Activated CD8-positive, alpha-beta T cell treated with anti-CD3 and anti-CD28 coated beads for 36 hours (primary cell): ENCODE measurements around the gene ATAD3B. TPM values are rescaled to one million over a fixed set of nuclear protein-coding genes. Genes with fewer than 3 reads are reported as not detected.
A peak's percentile ranks its signal among the peaks of the same experiment; 100 is the strongest.

Experiments
- ATAC-seq: fragments of 200-7000 bp; cut with Tn5 transposase; one replicate; pipeline ENCODE4 v1.10.0; 2021; ENCODE audit warnings: mild to moderate bottlenecking, moderate library complexity
- CTCF ChIA-PET: fragments of 350-600 bp; sonication (Branson Sonifier 250); formaldehyde crosslinking; loops from one replicate; lab custom pipeline; 2021; ENCODE audit warnings: antibody characterized with exemption; lab: Charles Lee
- POLR2A ChIA-PET: fragments of 350-600 bp; sonication (Branson Sonifier 250); formaldehyde crosslinking; loops from one replicate; lab custom pipeline; 2021; ENCODE audit warnings: antibody characterized with exemption; lab: Charles Lee
- DNase-seq: peaks from one replicate; pipeline ENCODE4 v3.0.0-alpha.2; 2020
- H3K27ac Mint-ChIP-seq: one replicate; pipeline ENCODE4 v1.8.0; 2021; ENCODE audit warnings: mild to moderate bottlenecking, mixed read lengths
- H3K27me3 Mint-ChIP-seq: one replicate; pipeline ENCODE4 v1.8.0; 2021; ENCODE audit warnings: mixed read lengths
- H3K36me3 Mint-ChIP-seq: one replicate; pipeline ENCODE4 v1.8.0; 2021; ENCODE audit warnings: low read depth, mixed read lengths
- H3K4me1 Mint-ChIP-seq: one replicate; pipeline ENCODE4 v1.8.0; 2021; ENCODE audit warnings: low read depth, mixed read lengths
- H3K4me3 Mint-ChIP-seq: one replicate; pipeline ENCODE4 v1.8.0; 2021; ENCODE audit warnings: mild to moderate bottlenecking, moderate library complexity, mixed read lengths
- H3K9me3 Mint-ChIP-seq: one replicate; pipeline ENCODE4 v1.8.0; 2021; ENCODE audit warnings: mixed read lengths
- intact Hi-C: fragments of 100-400 bp; cut with micrococcal nuclease; formaldehyde crosslinking; loops from one replicate; pipeline ENCODE4 v1.10.0; 2022
- total RNA-seq, 2 experiments: library from RNA; stranded (reverse); gene quantifications; one replicate each; pipeline ENCODE4 v1.2.3, GENCODE V29; 2021
- TF ChIP-seq, protein P1 (sequence below): fragments of 200-600 bp; IDR thresholded peaks from one replicate; pipeline ENCODE4 v1.8.0; 2022; ENCODE audit warnings: antibody characterized with exemption, mild to moderate bottlenecking

Gene ATAD3B
- total RNA-seq, 2 experiments from 2014 or later = 42.5 to 48.1 TPM

DNA sequence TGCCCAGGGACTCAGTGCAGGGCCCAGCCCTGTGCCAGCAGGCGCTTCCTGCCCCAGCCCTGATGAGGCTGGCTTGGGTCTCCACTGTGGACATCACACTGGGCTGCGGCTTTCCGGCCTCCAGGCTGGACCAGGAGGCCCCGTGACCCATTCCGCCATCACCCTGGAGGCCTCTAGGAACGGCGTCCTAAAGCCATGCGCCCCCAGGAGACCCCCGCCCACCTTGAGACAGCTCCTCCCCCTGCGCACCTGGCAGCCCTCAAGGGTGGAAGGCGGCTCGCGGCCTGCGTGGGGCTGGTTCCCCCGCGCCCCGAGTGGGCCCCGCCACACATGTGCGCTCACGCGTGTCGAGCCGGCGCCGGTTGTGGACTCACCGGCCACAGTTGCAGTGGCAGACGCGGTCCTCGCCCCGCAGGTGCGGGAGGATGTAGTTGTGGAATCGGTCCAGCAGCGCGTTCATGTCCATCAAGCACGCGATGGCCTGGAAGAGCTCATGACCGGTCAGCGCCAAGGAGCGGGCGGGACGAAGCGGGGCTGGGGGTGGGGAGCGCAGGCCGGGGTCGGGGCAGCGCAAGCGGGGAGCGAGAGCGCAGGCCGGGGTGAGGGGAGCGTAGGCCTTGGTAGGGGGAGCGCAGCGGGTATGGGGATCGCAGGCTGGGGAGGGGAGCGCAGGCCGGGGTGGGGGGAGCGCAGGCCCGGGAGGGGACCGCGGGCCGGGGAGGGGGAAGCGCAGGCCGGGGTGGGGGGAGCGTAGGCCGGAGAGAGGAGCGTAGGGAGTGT is 67.9 kb downstream of the ATAD3B start:
- no peaks in the 10 kb centered on the region for H3K9me3 Mint-ChIP-seq
- TF ChIP-seq, protein P1, sequence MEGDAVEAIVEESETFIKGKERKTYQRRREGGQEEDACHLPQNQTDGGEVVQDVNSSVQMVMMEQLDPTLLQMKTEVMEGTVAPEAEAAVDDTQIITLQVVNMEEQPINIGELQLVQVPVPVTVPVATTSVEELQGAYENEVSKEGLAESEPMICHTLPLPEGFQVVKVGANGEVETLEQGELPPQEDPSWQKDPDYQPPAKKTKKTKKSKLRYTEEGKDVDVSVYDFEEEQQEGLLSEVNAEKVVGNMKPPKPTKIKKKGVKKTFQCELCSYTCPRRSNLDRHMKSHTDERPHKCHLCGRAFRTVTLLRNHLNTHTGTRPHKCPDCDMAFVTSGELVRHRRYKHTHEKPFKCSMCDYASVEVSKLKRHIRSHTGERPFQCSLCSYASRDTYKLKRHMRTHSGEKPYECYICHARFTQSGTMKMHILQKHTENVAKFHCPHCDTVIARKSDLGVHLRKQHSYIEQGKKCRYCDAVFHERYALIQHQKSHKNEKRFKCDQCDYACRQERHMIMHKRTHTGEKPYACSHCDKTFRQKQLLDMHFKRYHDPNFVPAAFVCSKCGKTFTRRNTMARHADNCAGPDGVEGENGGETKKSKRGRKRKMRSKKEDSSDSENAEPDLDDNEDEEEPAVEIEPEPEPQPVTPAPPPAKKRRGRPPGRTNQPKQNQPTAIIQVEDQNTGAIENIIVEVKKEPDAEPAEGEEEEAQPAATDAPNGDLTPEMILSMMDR = no peak
- H3K4me3 Mint-ChIP-seq = peak overlapping the region; percentile 63
- DNase-seq (no peak), ATAC-seq (no peak)
- CTCF ChIA-PET = no interaction called here
- H3K36me3 Mint-ChIP-seq = peaks cover 9% of the 10 kb centered on the region
- POLR2A ChIA-PET = interaction anchor here (0.6 to 1.0 kb wide), 3 partner anchors 19 to 28 kb away, joined by 3 read pairs; no protein-coding TSS in a partner anchor
- intact Hi-C loops = no loop called here
- no peaks in the 10 kb centered on the region for H3K4me1 Mint-ChIP-seq
- no peaks in the 10 kb centered on the region for H3K27me3 Mint-ChIP-seq
- no peak overlapping the region for H3K27ac Mint-ChIP-seq

DNA sequence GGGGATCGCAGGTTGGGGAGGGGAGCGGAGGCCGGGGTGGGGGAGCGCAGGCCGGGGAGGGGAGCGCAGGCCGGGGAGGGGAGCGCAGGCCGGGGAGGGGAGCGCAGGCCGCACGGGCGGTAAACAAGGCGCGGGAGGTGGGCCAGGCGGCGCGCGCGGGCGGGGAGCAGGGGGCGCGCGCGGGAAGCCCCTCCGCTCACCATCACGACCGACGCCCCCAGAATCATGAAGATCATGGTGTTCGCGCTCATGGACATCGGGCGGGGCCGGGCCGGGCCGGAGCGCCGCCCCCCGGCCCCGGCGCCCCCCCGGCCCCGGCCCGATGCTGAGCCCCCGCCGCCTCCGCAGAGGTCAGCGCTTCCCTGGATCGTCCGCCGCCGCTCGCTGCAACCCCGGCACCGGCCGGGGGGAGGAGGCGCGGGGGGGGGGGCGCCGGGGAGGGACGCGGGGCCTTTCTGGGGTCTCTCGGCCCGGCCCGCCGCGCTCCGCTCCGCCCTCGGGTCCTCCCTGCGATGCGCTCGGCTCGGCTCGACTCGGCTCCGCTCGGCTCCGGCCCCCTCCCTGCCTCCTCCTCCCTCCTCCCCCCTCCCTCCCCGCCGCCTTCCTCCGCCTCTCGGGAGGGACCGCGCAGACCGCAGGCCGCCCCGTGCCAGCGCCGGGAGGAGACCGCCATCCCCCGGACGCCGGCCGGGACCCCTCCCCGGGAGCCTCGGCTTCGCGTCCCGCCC is 68.7 kb downstream of the ATAD3B start, which contains the start of gene TMEM240:
Gene TMEM240 (minus strand): TSS at position 535 of the 728 bp plus-strand sequence. CDS start 278 bp downstream, at position 257.
- intact Hi-C loops = no loop called here
- ATAC-seq (peak; percentile 84), DNase-seq (peak; percentile 71)
- peaks cover 9% of the 10 kb centered on the region for H3K36me3 Mint-ChIP-seq
- CTCF ChIA-PET = no interaction called here
- no peaks in the 10 kb centered on the region for H3K4me1 Mint-ChIP-seq
- no peak within 1 kb of the TSS for H3K27ac Mint-ChIP-seq
- H3K27me3 Mint-ChIP-seq = no peaks in the 10 kb centered on the region
- TF ChIP-seq, protein P1 = no peak
- H3K4me3 Mint-ChIP-seq = peak within 1 kb of the TSS; percentile 63
- POLR2A ChIA-PET = interaction anchor here (1.0 kb wide), 1 partner anchor 18 kb away, joined by 3 read pairs; no protein-coding TSS in a partner anchor
- no peaks in the 10 kb centered on the region for H3K9me3 Mint-ChIP-seq

DNA sequence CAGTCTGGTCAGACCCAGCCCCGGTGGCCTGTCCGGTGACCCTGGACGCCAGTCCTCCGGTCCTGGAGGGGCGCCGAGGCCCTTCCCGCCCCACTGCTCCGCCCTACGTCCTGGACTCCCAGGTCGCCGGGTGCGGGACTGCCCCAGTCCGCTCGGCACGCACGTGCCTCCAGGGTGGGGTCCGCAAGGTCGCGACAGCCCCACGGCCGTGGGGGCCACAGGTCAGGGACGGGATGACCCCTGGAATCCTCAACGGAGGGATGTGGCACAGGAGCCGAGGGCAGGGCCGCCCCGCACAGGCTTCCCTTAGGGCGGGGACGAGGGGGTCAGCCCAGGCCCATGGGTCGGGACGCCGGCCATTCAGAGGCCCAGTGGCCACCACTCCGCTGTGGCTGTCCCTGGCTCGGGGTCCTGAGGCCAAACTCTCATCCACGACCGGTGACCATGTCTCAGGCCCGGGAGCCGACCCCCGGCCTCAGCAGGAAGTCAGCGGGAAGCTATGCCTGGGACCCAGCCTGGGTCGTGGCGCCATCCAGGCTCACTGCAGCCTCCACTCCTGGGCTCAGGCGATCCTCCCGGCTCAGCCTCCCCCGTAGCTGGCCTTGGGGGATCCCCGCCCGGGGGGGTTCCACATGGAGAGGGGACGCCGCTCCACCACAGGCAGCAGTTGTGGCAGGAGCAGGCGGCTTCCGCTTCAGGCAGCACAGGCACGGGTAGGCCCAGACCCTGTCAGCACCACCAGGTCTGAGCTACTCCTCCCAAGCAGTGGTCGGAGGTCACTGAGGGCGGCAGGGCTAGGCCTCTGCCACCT is 69.5 kb downstream of the ATAD3B start:
- TF ChIP-seq, protein P1 = no peak
- CTCF ChIA-PET = interaction anchor here (1.4 kb wide), 1 partner anchor 11 kb away, joined by 3 read pairs; no protein-coding TSS in a partner anchor
- Mint-ChIP-seq H3K9me3 (no peaks in the 10 kb centered on the region), H3K4me1 (no peaks in the 10 kb centered on the region), H3K27ac (no peak overlapping the region), H3K27me3 (no peaks in the 10 kb centered on the region), H3K36me3 (peaks cover 9% of the 10 kb centered on the region), H3K4me3 (peak overlapping the region; percentile 29)
- DNase-seq (no peak), ATAC-seq (no peak)
- intact Hi-C loops = no loop called here
- POLR2A ChIA-PET = interaction anchor here (1.2 to 2.8 kb wide), 2 partner anchors 13 to 20 kb away, joined by 4 to 6 read pairs; no protein-coding TSS in a partner anchor

DNA sequence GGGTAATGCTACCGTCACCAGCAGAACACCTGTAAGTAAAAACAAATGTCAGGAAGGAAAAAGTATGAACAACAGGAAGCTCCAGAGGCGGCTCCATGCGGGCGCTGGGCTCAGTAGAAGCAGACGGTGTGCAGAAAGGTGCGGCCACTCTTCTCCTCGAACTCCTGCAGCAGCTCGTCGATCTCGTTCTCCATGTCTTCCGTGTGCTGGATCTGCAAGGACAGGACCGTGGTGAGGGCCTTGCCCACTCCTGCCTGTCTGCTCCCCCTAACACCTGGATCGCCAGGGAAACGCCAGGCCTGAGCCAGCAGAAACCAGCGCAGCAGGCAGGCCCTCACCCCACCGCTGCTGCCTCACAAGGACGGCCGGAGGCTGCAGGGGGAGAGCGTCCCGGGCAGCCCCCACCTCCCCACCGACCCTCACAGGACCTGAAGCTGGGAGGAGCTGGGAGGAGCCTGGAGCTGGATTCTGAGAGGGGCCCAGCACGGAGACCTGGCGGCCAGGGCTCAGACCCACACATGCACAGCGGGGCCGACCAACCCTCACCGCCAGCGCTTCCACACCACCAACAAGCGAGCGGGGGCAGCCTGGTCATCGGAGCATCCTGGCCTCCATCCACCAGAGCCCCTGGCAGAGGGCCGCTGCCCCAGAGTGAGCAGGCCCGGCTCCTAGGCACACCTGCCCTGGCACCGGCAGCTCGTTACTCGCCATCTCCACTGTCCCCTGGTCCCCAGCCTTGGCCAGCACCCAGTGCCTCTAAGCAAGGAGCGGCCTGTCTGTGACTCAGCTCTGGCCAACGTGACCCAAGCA is 70.6 kb downstream of the ATAD3B start:
- H3K36me3 Mint-ChIP-seq = peaks cover 9% of the 10 kb centered on the region
- peak overlapping the region; percentile 25 for H3K27ac Mint-ChIP-seq
- intact Hi-C loops = no loop called here
- ChIA-PET CTCF (interaction anchor here (1.4 kb wide), 1 partner anchor 12 kb away, joined by 3 read pairs; no protein-coding TSS in a partner anchor), POLR2A (interaction anchor here (0.8 to 2.8 kb wide), 3 partner anchors 12 to 19 kb away, joined by 3 to 6 read pairs (median 4); no protein-coding TSS in a partner anchor)
- H3K9me3 Mint-ChIP-seq = no peaks in the 10 kb centered on the region
- ATAC-seq = no peak
- H3K4me3 Mint-ChIP-seq = peak overlapping the region; percentile 29
- no peak for DNase-seq
- no peaks in the 10 kb centered on the region for H3K4me1 Mint-ChIP-seq
- H3K27me3 Mint-ChIP-seq = no peaks in the 10 kb centered on the region
- TF ChIP-seq, protein P1 = no peak
